SIG-M5 treated with dmso at 0.1 percent for 504 hours (cell line): ENCODE measurements around the gene CREG2.
A peak's percentile ranks its signal among the peaks of the same experiment; 100 is the strongest.

Experiments used
- DNase-seq: peaks from one replicate; lab custom pipeline; 2025; ENCODE audit not compliant: unreplicated experiment; lab: John Stamatoyannopoulos, UW

The CREG2 gene

GRCh38 chr2:101410114-101410513 is 22.8 kb upstream of the CREG2 start:
- DNase-seq, result no peak

GRCh38 chr2:101409699-101410098 is 22.4 kb upstream of the CREG2 start:
- no peak for DNase-seq

- no peak for DNase-seq
Measured at GRCh38 chr2:101408925-101409324, 21.6 kb upstream of the CREG2 start.

GRCh38 chr2:101405351-101405899 is 18.1 kb upstream of the CREG2 start:
- DNase-seq, result peak; percentile 13

GRCh38 chr2:101403745-101404144 is 16.4 kb upstream of the CREG2 start:
- no peak for DNase-seq

GRCh38 chr2:101402630-101403029 is 15.3 kb upstream of the CREG2 start:
- no peak for DNase-seq

GRCh38 chr2:101401906-101402305 is 14.6 kb upstream of the CREG2 start:
- no peak for DNase-seq

GRCh38 chr2:101401326-101401665 is 14.0 kb upstream of the CREG2 start:
- no peak for DNase-seq

GRCh38 chr2:101400506-101401325 is 13.4 kb upstream of the CREG2 start:
- DNase-seq, result no peak

GRCh38 chr2:101400048-101400447 is 12.7 kb upstream of the CREG2 start:
- peak; percentile 39 for DNase-seq

GRCh38 chr2:101399021-101399799 is 11.9 kb upstream of the CREG2 start:
- no peak for DNase-seq

GRCh38 chr2:101398116-101398821 is 11.0 kb upstream of the CREG2 start:
- no peak for DNase-seq

- peak; percentile 24 for DNase-seq
Measured at GRCh38 chr2:101396316-101396717, 9.0 kb upstream of the CREG2 start.

GRCh38 chr2:101395545-101396315 is 8.4 kb upstream of the CREG2 start:
- DNase-seq, result no peak

- peak; percentile 36 for DNase-seq
Measured at GRCh38 chr2:101388232-101388631, 929 bp upstream of the CREG2 start.

- DNase-seq, result no peak
Measured at GRCh38 chr2:101386599-101387150, 628 bp downstream of the CREG2 start.

- no peak for DNase-seq
Measured at GRCh38 chr2:101383016-101383541, 4.2 kb downstream of the CREG2 start.

GRCh38 chr2:101382442-101382841 is 4.9 kb downstream of the CREG2 start:
- DNase-seq, result no peak

- peak; percentile 38 for DNase-seq
Measured at GRCh38 chr2:101380376-101380775, 6.9 kb downstream of the CREG2 start.

- DNase-seq, result no peak
Measured at GRCh38 chr2:101379091-101379490, 8.2 kb downstream of the CREG2 start.
